Endothelial cell of umbilical vein (primary cell): ENCODE results near the gene WIPF3. TPM values are rescaled to one million over a fixed set of nuclear protein-coding genes. Genes with fewer than 3 reads are reported as not detected.

ENCODE experiments used
- BruUV-seq: library from RNA; stranded (reverse); fragments of 400-500 nt; replicated peaks from 2 replicates; lab custom pipeline; 2021; lab: Mats Ljungman, UMichigan
- CTCF ChIA-PET: fragments of 300-600, 350-600 bp; sonication (Branson Sonifier 250); formaldehyde crosslinking; loops from one replicate; lab custom pipeline; 2021; ENCODE audit warnings: antibody characterized with exemption, inconsistent platforms; lab: Charles Lee
- POLR2A ChIA-PET: fragments of 300-600, 350-600 bp; sonication (Branson Sonifier 250); formaldehyde crosslinking; loops from one replicate; lab custom pipeline; 2021; ENCODE audit warnings: antibody characterized with exemption, inconsistent platforms; lab: Charles Lee
- DNase-seq: peaks from one replicate; pipeline ENCODE4 v3.0.0-alpha.2; 2011; ENCODE audit warnings: low read depth, low spot score
- FAIRE-seq: peaks from 2 replicates; lab custom pipeline; 2011; peaks lifted over from hg19 to GRCh38; lab: Jason Lieb, UNC
- H2AFZ ChIP-seq: 2 replicates; pipeline ENCODE4 v1.6.0; 2012; ENCODE audit warnings: low read depth, low read length, control low read depth, inconsistent platforms
- H3K27ac ChIP-seq: 2 replicates; pipeline ENCODE4 v1.5.1; 2011; ENCODE audit warnings: low read depth, mild to moderate bottlenecking, control low read depth, low read length, moderate library complexity; ENCODE audit not compliant: insufficient read depth
- H3K27me3 ChIP-seq, 2 experiments: 2 replicates each; pipeline versions ENCODE4 v1.6.0 to v1.6.1; 2011; ENCODE audit warnings: low read length in 2 of 2, mixed read lengths in 1 of 2; ENCODE audit not compliant: control insufficient read depth in 2 of 2, insufficient read depth in 2 of 2
- H3K36me3 ChIP-seq, 2 experiments: 2 replicates in 1 of 2; 3 replicates in 1 of 2; pipeline ENCODE4 v1.5.1; 2011; ENCODE audit warnings: low read length in 2 of 2, mild to moderate bottlenecking in 1 of 2, moderate library complexity in 1 of 2; ENCODE audit not compliant: control insufficient read depth in 2 of 2, insufficient read depth in 2 of 2; ENCODE audit errors: extremely low read depth in 1 of 2
- H3K4me1 ChIP-seq: 3 replicates; pipeline ENCODE4 v1.5.1; 2011; ENCODE audit warnings: mild to moderate bottlenecking, low read length; ENCODE audit not compliant: control insufficient read depth, insufficient read depth; ENCODE audit errors: extremely low read depth
- H3K4me2 ChIP-seq: 2 replicates; pipeline ENCODE4 v1.6.1; 2011; ENCODE audit warnings: low read length, control low read depth, mixed read lengths; ENCODE audit not compliant: insufficient read depth
- H3K4me3 ChIP-seq, 3 experiments: fragments of 200-600 bp in 1 of 3; sonication (generic), shearing (Covaris generic) in 1 of 3; replicated peaks in 1 of 3; 2 replicates each; pipeline ENCODE4 v1.5.1; 2011 to 2016; ENCODE audit warnings: control low read depth in 3 of 3, low read length in 3 of 3, mild to moderate bottlenecking in 2 of 3, inconsistent platforms in 1 of 3, low read depth in 1 of 3, moderate library complexity in 1 of 3; ENCODE audit not compliant: insufficient read depth in 1 of 3
- H3K79me2 ChIP-seq: 2 replicates; pipeline ENCODE4 v1.6.0; 2012; ENCODE audit warnings: low read length, inconsistent platforms; ENCODE audit not compliant: control insufficient read depth, insufficient read depth
- H3K9ac ChIP-seq: replicated peaks from 2 replicates; pipeline ENCODE3; 2011; ENCODE audit warnings: low read length, control low read depth; ENCODE audit not compliant: insufficient read depth; ENCODE audit errors: extremely low read depth
- H3K9me1 ChIP-seq: replicated peaks from 3 replicates; pipeline ENCODE4 v1.6.0; 2011; ENCODE audit warnings: mild to moderate bottlenecking, low read length; ENCODE audit not compliant: control insufficient read depth, insufficient read depth; ENCODE audit errors: extremely low read depth
- H3K9me3 ChIP-seq: replicated peaks from 2 replicates; pipeline ENCODE4 v1.5.1; 2012; ENCODE audit warnings: low read length, inconsistent platforms; ENCODE audit not compliant: control insufficient read depth, insufficient read depth
- H4K20me1 ChIP-seq: replicated peaks from 2 replicates; pipeline ENCODE3; 2011; ENCODE audit warnings: mild to moderate bottlenecking, low read length; ENCODE audit not compliant: control insufficient read depth, insufficient read depth; ENCODE audit errors: extremely low read depth
- EZH2 ChIP-seq: IDR thresholded peaks from 2 replicates; pipeline ENCODE4 v1.6.1; 2012; ENCODE audit warnings: borderline replicate concordance, low read depth, mild to moderate bottlenecking, moderate library complexity, low read length, inconsistent platforms; ENCODE audit not compliant: severe bottlenecking
- FOS ChIP-seq: IDR thresholded peaks from 2 replicates; pipeline ENCODE4 v1.6.1; 2011; ENCODE audit warnings: mild to moderate bottlenecking, low read length, moderate library complexity, borderline replicate concordance; ENCODE audit not compliant: insufficient read depth
- GATA2 ChIP-seq: IDR thresholded peaks from 2 replicates; pipeline ENCODE4 v1.7.0; 2011; ENCODE audit warnings: low read depth, mild to moderate bottlenecking, moderate library complexity, mixed read lengths, low read length; ENCODE audit not compliant: insufficient read length, insufficient read depth
- JUN ChIP-seq: IDR thresholded peaks from 2 replicates; pipeline ENCODE4 v1.6.1; 2011; ENCODE audit warnings: borderline replicate concordance, low read depth; ENCODE audit not compliant: insufficient read length, insufficient read depth
- MAX ChIP-seq: IDR thresholded peaks from 2 replicates; pipeline ENCODE4 v1.6.1; 2011; ENCODE audit not compliant: insufficient read depth, insufficient read length
- MYC ChIP-seq: IDR thresholded peaks from one replicate; pipeline ENCODE4 v1.6.1; 2011; ENCODE audit warnings: mild to moderate bottlenecking, low read depth, low read length
- POLR2A ChIP-seq: IDR thresholded peaks from 2 replicates; pipeline ENCODE4 v1.6.1; 2012; ENCODE audit warnings: low read depth, mild to moderate bottlenecking, control low read depth, low read length
- POLR2AphosphoS5 ChIP-seq: IDR thresholded peaks from 2 replicates; pipeline ENCODE4 v1.6.1; 2012; ENCODE audit warnings: low read depth, mild to moderate bottlenecking, control low read depth, low read length, moderate library complexity; ENCODE audit not compliant: insufficient read depth
- dilution Hi-C: fragments of 300-500 bp; cut with MboI; formaldehyde crosslinking; loops from one replicate; pipeline ENCODE4 v1.15.0; 2019; ENCODE audit warnings: low sequenced_read_pairs; ENCODE audit not compliant: extremely low pct_ligation_motif_present
- intact Hi-C: fragments of 100-400 bp; cut with micrococcal nuclease; formaldehyde crosslinking; loops from one replicate; pipeline ENCODE4 v1.10.0; 2022
- polyA plus RNA-seq, 4 experiments: library from polyadenylated mRNA; depleted of rRNA in 3 of 4; stranded (reverse) in 3 of 4; unstranded in 1 of 4; fragments of >200 nt; gene quantifications; 2 replicates each; pipeline versions ENCODE4 v1.2.1 to v1.2.3, GENCODE V29; 2011 to 2012; ENCODE audit warnings: missing spikeins in 1 of 4
- total RNA-seq: library from RNA; stranded (reverse); gene quantifications from 2 replicates; pipeline ENCODE4 v1.2.3, GENCODE V29; 2021
- TF ChIP-seq, protein P1 (sequence below), 2 donors: IDR thresholded peaks; 1 replicate in 1 of 2; 2 replicates in 1 of 2; pipeline ENCODE4 v1.5.1; 2011; ENCODE audit warnings: low read length in 2 of 2, mild to moderate bottlenecking in 2 of 2, moderate library complexity in 2 of 2, control low read depth in 1 of 2, inconsistent platforms in 1 of 2, low read depth in 1 of 2; ENCODE audit not compliant: insufficient read depth in 1 of 2; ENCODE audit errors: extremely low read depth in 1 of 2

The WIPF3 gene
- total and polyA plus RNA-seq, 2 donors (not counting 3 experiments of a cell fraction or from before 2014, with no cell fraction given), result 0.01 to 0.35 TPM

DNA sequence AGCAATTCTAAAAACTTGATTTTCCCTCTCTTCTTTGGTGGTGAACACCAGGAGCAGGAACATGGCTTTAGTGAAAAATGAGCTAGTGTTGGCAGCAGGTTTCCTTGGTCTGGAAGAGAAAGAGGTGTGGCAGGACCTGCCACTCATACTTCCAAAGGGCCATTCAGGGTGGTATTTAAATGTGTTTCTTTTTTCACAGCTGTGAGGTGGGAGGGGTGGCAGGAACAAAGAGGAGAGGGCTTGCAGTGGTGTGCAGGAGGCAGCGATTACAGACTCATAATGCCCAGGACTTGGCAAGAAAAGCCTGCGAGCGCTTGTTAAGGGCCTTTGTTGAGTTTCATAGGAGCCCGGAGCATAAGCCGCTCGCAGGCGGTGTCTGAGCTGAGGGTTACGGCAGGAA is 36.8 kb downstream of the WIPF3 start:
- intact Hi-C loops (loop anchor here (10.0 kb wide), 1 partner anchor 188 kb away; no protein-coding TSS in a partner anchor), dilution Hi-C loops (no loop called here)
- Histone ChIP-seq H3K27ac (no peak overlapping the region), H4K20me1 (no peaks in the 10 kb centered on the region), H3K4me1 (no peaks in the 10 kb centered on the region), H3K4me2 (no peak overlapping the region), H2AFZ (no peak overlapping the region), H3K4me3 (no peak overlapping the region), H3K9me3 (no peaks in the 10 kb centered on the region), H3K27me3 (peaks cover 12 to 26% of the 10 kb centered on the region in 2 experiments), H3K9me1 (no peaks in the 10 kb centered on the region), H3K79me2 (no peaks in the 10 kb centered on the region), H3K36me3 (no peaks in the 10 kb centered on the region), H3K9ac (no peak overlapping the region)
- TF ChIP-seq POLR2A (no peak), MYC (no peak), GATA2 (no peak), POLR2AphosphoS5 (no peak), JUN (no peak), FOS (no peak), MAX (no peak), EZH2 (no peak)
- TF ChIP-seq, protein P1, sequence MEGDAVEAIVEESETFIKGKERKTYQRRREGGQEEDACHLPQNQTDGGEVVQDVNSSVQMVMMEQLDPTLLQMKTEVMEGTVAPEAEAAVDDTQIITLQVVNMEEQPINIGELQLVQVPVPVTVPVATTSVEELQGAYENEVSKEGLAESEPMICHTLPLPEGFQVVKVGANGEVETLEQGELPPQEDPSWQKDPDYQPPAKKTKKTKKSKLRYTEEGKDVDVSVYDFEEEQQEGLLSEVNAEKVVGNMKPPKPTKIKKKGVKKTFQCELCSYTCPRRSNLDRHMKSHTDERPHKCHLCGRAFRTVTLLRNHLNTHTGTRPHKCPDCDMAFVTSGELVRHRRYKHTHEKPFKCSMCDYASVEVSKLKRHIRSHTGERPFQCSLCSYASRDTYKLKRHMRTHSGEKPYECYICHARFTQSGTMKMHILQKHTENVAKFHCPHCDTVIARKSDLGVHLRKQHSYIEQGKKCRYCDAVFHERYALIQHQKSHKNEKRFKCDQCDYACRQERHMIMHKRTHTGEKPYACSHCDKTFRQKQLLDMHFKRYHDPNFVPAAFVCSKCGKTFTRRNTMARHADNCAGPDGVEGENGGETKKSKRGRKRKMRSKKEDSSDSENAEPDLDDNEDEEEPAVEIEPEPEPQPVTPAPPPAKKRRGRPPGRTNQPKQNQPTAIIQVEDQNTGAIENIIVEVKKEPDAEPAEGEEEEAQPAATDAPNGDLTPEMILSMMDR (IDR thresholded peaks at IDR 0.05; ENCODE audit: extremely low read depth in 1 of 2, insufficient read depth in 1 of 2, low read depth in 1 of 2, low read length in 2 of 2), result no peak
- CTCF ChIA-PET, result interaction anchor here (1.7 kb wide), 1 partner anchor 9 kb away, joined by 8 read pairs; no protein-coding TSS in a partner anchor
- BruUV-seq, result no TSS peak
- POLR2A ChIA-PET, result no interaction called here
- FAIRE-seq (no peak), DNase-seq (no peak)
